ENCODE measurements around the gene TOM1L1. TPM values are rescaled to one million over a fixed set of nuclear protein-coding genes. Genes with fewer than 3 reads are reported as not detected.

The TOM1L1 gene
- total and polyA plus RNA-seq, 2 of the 8 experiments (the other 6 are each of a cell fraction or from before 2014, with no cell fraction given): 47.0 to 60.8 TPM

DNA sequence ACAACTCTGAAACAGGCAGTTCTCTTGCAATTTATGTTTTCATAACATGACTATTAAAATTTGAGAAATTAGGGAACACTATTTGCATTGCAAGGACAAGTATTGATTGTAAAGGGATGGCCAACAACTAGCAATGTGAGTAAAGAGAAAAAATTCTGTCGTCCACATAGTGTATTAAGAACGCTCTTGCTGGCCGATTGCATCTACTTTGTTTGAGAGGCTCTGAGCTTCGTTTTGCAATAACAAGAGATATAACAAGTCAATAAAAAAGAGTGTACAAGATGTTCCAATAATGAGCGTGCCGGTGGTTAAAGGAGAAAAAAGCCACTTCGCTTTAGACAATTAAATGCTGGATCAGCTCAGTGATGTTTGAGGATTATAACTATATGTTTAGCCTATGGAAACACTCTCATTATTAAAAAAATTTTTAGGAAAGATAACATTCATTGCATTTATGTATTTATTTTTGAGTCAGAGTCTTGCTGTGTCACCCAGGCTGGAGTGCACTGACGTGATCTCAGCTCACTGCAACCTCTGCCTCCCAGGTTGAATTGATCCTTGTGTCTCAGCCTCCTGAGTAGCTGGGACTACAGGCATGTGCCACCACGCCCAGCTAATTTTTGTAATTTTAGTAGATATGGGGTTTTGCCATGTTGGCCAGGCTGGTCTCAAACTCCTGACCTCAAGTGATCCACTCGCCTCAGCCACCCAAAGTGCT lies 19.2 kb upstream of the TOM1L1 start:
- no peak overlapping the region for H2BK5ac ChIP-seq (ENCODE audit: low read depth, low read length)
- no peak overlapping the region for H3K4ac ChIP-seq (replicated peaks; ENCODE audit: insufficient read length, low read depth, low read length)
- no peak overlapping the region for H2BK20ac ChIP-seq (ENCODE audit: low read length)
- H3K27me3 ChIP-seq (replicated peaks in 1 of 4; ENCODE audit: control insufficient read depth in 3 of 4, extremely low read depth in 1 of 4, insufficient read depth in 3 of 4, low read length in 3 of 4): no peaks in the 10 kb centered on the region
- no peak for DNase-seq (ENCODE audit: low read depth in 1 of 2, low spot score in 2 of 2)
- H2AK5ac ChIP-seq (ENCODE audit: low read depth, low read length): no peak overlapping the region
- H3K14ac ChIP-seq (ENCODE audit: insufficient read length): no peak overlapping the region
- TF ChIP-seq POLR2AphosphoS5 (IDR thresholded peaks at IDR 0.05; ENCODE audit: low read depth, low read length) (no peak), KDM1A (IDR thresholded peaks at IDR 0.05; ENCODE audit: borderline replicate concordance, low read length) (no peak), SP2 (IDR thresholded peaks at IDR 0.05; ENCODE audit: low read length) (no peak), RXRA (IDR thresholded peaks at IDR 0.05; ENCODE audit: insufficient read depth, low read depth, low read length) (no peak), EZH2 (IDR thresholded peaks at IDR 0.05; ENCODE audit: low read depth, low read length, severe bottlenecking) (no peak), RNF2 (IDR thresholded peaks at IDR 0.05; ENCODE audit: borderline replicate concordance, low read depth, low read length, missing control alignments, poor library complexity, severe bottlenecking) (no peak)
- TF ChIP-seq, protein P1, sequence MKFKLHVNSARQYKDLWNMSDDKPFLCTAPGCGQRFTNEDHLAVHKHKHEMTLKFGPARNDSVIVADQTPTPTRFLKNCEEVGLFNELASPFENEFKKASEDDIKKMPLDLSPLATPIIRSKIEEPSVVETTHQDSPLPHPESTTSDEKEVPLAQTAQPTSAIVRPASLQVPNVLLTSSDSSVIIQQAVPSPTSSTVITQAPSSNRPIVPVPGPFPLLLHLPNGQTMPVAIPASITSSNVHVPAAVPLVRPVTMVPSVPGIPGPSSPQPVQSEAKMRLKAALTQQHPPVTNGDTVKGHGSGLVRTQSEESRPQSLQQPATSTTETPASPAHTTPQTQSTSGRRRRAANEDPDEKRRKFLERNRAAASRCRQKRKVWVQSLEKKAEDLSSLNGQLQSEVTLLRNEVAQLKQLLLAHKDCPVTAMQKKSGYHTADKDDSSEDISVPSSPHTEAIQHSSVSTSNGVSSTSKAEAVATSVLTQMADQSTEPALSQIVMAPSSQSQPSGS (IDR thresholded peaks at IDR 0.05; ENCODE audit: low read length): no peak
- no peak overlapping the region for H4K5ac ChIP-seq (ENCODE audit: insufficient read length, low read depth, low read length)
- no peak overlapping the region for H3K4me2 ChIP-seq (ENCODE audit: insufficient read depth in 1 of 2, low read depth in 2 of 2, low read length in 2 of 2)
- no peak for FAIRE-seq
- H3K79me2 ChIP-seq (ENCODE audit: control insufficient read depth in 1 of 2, insufficient read depth in 2 of 2, low read length in 2 of 2): no peaks in the 10 kb centered on the region
- H2BK120ac ChIP-seq (replicated peaks; ENCODE audit: low read depth, low read length): no peak overlapping the region
- peaks cover 0 to 3% of the 10 kb centered on the region in 2 experiments; a peak in 1 of 4 replicates for H3K9me3 ChIP-seq (ENCODE audit: insufficient read depth in 2 of 2, low read depth in 1 of 2, low read length in 1 of 2)
- H4K91ac ChIP-seq (replicated peaks; ENCODE audit: insufficient read length, low read length): no peak overlapping the region
- H3K18ac ChIP-seq (ENCODE audit: extremely low read depth, low read length): no peak overlapping the region
- 75% methylated on average over 10 of the region's 10 CpGs; no CpG with 5 or more reads in 1 of the 2 experiments for WGBS, 2 experiments (ENCODE audit: extremely low coverage in 1 of 2, insufficient coverage in 1 of 2, insufficient read length in 1 of 2, insufficient replicate concordance in 2 of 2, low coverage in 1 of 2, low lambda C conversion rate in 2 of 2, missing lambda C conversion rate in 1 of 2)
- no peaks in the 10 kb centered on the region for H3K23me2 ChIP-seq (ENCODE audit: low read depth, low read length)
- H2BK15ac ChIP-seq (ENCODE audit: low read length): no peak overlapping the region
- no peaks in the 10 kb centered on the region for H3K36me3 ChIP-seq (ENCODE audit: control insufficient read depth in 2 of 4, insufficient read depth in 4 of 4, low read length in 3 of 4)
- no peak overlapping the region for H3K9ac ChIP-seq (replicated peaks in 1 of 4; ENCODE audit: extremely low read depth in 1 of 4, low read depth in 3 of 4, low read length in 3 of 4)
- H2AFZ ChIP-seq (ENCODE audit: low read length): no peak overlapping the region
- CTCF ChIA-PET (ENCODE audit: partially characterized antibody): interaction anchor here (0.8 to 1.2 kb wide), 2 partner anchors 10 to 127 kb away, joined by 3 read pairs; no protein-coding TSS in a partner anchor
- H2BK12ac ChIP-seq (ENCODE audit: low read depth, low read length): no peak overlapping the region
- no peak overlapping the region for H3K56ac ChIP-seq (replicated peaks; ENCODE audit: insufficient read length, low read depth, low read length)
- no peak overlapping the region for H3K27ac ChIP-seq (ENCODE audit: low read depth, low read length)
- H3K79me1 ChIP-seq (ENCODE audit: low read depth, low read length): no peaks in the 10 kb centered on the region
- H3K4me3 ChIP-seq (ENCODE audit: extremely low read depth in 1 of 4, insufficient read depth in 2 of 4, low read depth in 3 of 4, low read length in 4 of 4): no peak overlapping the region
- POLR2A ChIA-PET (ENCODE audit: partially characterized antibody): no interaction called here
- no peaks in the 10 kb centered on the region for H4K20me1 ChIP-seq (replicated peaks in 1 of 2; ENCODE audit: control insufficient read depth in 1 of 2, insufficient read depth in 2 of 2, low read length in 2 of 2)
- H4K8ac ChIP-seq (ENCODE audit: extremely low read depth, insufficient read depth, low read length): no peak overlapping the region
- H3K4me1 ChIP-seq (replicated peaks in 1 of 4; ENCODE audit: control insufficient read depth in 3 of 4, insufficient read depth in 4 of 4, low read length in 3 of 4): no peaks in the 10 kb centered on the region
- H3K23ac ChIP-seq (ENCODE audit: insufficient read length): no peak overlapping the region
